CD4-positive, alpha-beta T cell treated with Interleukin-15 for 1 hour (primary cell): ENCODE measurements around the gene SLC43A2.

ENCODE experiments used
- DNase-seq: peaks from one replicate; pipeline ENCODE4 v3.0.0-alpha.2; 2020

The SLC43A2 gene

DNA sequence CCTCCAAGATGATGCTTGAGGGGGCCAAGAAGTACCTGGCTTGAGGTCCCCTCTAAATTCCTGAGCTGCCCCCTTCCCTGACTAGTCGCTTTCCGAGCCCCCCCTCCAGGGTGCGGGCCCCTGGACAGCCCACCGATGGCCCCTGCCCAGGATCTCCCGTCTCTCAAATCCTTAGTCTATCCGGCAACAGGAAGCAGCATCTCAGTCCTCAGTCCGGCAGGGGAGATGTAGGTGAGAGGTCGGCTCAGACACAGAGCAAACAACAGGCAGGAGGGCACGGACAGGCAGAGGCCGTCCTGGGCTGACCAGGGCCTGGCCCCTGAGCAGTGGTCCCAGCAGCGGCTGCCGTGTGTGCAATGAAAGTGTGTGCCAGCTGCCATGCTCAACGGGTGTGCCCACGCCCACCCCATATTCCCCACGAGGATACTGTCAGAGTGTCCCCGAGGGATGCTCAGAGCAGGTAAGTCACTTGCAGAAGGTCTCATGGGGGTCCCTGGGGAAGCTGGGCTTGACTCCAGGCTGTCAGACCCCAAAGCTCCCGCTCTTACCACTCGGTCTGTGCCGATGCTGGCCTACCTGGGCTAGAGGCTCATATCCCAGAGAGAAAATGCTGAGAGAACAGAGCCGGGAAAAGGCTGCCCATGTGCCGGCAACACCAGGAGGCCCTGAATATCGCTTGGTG, 7.2 kb downstream of the SLC43A2 start:
- DNase-seq: no peak

DNA sequence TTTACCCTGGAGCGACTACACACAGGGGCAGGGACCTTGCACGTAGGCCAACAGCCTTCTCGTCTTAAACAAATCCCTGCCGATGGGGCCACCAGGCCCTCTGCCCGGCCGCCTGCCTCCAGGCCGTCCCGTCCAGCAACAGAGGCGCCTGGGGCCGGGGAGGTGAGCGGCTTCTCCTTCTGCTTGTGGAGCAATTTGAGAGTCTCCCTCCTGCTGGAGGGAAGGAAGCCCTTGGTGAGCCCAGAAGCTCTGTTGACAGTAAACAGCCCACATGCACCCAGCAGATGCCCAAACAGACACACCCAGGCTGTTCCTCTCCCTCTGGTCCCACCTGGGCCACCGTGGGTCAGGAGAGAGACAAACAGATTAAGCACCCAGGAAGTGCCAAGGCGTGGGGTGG, 8.1 kb downstream of the SLC43A2 start:
- DNase-seq: no peak

DNA sequence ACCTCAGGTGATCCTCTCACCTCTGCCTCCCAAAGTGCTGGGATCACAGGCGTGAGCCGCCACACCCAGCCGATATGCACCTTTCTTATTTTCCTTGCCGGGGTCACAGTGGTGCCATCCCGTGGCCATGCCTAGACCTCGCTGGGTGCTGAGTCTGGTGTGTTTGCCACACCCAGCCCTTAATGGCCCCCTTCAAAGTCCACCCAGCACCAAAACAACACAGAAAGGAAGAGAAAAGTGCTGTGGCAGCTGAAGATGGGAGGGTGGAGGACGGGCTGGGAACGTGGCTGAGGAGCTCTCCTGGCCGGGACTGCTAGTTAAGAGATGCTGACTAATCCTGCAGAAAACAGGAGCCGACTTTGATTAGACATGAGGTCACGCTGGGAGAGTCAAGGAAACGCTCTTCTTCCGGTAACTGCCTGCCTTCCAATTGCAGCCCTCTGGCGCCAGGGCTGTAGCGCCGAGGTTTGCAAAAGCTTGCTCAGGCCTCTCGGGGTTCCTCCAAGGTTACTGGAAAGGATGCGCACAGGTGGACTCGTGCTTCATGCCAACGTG, 10.9 kb downstream of the SLC43A2 start:
- DNase-seq: no peak

DNA sequence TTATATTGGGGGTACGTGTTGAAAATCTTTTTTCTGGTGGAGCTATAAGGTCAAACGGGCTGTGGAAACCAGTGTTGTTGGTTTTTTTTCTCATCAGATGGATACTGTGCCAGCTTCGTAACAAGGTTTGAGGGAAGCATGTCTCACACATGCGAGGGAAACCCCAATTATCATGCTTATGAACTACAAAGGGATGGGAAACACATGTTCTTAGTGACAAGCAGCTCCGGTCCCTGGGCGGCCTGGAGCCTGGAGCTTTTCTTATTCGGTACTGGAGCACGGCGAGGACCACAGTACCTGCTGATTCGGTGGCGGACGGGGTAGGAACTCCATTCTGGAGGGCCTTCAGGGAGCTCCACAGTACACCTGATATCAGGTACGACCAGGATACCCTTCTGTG, 12.5 kb downstream of the SLC43A2 start:
- DNase-seq: no peak

DNA sequence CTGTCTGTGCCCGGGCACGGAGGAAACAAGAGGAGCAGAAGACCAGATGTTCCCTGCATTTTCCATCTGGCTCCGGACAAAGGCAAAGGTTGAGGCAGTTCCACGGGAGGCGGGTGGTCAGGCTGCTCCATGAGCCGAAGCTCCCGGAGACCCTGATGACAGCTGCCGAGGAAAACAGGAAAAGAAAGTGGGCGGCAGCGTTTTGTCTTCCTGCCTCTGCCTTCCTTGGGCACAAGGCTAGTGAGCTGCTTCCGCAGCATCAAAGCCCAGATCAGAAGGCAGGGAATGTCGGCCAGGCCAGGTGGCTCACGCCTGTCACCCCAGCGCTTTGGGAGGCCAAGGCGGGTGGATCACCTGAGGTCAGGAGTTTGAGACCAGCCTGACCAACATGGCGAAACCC, 16.2 kb downstream of the SLC43A2 start:
- DNase-seq: no peak

DNA sequence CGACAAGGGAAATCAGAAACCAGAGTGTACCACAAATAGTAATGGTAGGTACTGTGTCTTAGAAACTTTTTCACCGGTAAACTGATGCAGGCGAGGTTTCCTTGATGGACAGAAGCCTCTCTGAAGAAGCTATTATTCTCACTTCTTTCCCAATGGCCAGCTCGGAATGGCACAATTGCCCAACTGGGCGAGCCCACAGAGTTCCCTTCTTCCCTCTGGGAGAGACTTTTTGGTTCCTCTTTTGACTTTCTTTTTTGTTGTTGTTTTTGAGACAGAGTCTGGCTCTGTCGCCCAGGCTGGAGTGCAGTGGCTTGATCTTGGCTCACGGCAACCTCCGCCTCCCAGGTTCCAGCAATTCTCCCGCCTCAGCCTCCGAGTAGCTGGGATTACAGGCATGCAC, 16.9 kb downstream of the SLC43A2 start:
- DNase-seq: no peak

DNA sequence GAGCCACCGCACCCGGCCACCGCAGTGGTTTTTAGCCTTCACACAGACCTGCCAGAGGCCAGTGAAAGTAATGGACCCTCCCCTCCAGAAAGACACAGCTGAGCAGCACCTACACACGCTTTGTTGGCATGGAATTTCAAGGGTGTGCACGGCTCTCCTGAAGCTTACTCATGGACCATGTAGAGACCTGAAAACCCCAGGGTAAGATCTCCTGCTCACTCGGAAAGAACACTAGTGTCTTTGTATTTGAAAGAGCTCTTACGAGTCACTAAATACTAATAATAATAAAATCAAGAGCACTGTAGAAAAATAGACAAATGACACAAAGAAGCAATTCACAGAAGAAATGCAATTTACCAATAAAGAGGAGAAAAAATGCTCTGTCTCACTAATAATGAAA, 20.0 kb downstream of the SLC43A2 start:
- DNase-seq: no peak

DNA sequence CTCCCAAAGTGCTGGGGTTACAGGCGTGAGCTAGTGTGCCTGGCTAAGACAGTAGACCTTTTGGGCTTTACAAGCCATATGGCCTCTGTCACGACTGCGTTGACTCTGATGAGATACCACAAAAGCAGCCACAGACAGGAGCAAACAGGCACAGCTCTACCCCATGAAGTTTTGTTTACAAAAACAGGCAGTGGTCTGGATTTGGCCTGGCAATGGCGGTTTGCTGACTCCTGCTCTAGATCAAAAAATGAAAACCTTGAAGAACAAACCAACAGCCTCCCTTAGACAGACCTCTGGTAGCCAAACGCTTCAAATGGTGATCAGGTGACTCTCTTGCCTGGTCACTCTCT, 20.7 kb downstream of the SLC43A2 start:
- DNase-seq: no peak

DNA sequence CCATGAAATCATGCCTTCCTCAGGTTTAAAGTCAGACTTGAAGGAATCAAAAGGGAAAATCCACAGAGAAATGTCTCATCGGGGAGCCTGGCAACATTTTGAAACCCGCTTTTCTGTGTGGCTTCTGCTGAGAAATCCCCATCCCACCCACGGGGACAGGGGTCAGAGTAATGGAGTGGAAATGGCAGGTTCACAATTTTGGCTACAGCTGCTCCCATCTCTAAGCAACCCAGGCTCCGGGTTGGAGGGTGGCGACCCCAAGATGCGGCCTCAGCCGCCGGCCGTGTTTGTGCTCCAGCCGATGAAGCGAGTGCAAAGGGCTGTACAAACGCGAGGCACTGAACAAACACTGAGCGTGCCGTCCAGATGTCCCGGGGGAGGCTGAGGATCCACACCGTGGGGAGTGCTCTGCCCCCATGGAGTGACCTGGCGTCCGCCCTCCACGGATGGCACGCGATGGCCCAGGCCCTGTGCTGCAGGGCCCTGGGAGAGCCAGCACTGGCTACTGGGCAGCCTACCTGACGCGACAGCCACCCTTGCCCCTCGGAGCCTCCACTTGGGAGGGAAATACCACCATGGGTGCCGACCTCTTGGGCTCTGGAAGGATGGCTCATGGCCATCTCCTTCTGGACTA, 22.2 kb downstream of the SLC43A2 start:
- no peak for DNase-seq

DNA sequence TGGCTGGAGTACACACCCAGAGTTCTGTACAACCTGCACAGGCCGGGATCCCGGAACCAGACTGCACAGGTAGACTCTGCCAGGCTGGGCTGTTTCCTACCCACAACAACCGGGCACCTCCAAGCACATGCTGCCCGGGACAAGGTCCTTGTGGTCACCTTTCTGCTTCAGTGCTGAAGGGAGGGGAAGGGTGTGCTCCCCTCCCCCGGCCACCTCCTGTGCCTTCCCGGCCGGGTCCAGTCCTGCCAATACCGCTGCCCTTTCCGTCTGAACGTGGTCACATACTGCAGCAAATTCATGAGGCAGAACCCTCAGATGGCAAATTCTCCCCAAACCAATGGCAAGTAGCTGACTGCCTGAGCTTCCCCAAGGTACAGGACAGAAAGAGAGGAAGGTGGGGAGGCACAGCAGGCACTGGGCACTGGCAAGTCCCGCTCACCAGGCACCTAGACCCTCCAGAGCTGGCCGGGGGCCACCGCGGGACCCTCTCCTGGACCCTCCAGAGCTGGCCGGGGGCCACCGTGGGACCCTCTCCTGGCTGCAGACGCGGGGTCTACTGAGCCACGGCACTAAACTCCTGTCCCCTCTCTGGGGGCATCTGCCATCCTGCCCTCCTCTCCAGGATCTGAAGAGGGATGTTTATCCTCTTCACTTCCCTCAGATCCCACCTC, 22.8 kb downstream of the SLC43A2 start:
- DNase-seq: no peak

DNA sequence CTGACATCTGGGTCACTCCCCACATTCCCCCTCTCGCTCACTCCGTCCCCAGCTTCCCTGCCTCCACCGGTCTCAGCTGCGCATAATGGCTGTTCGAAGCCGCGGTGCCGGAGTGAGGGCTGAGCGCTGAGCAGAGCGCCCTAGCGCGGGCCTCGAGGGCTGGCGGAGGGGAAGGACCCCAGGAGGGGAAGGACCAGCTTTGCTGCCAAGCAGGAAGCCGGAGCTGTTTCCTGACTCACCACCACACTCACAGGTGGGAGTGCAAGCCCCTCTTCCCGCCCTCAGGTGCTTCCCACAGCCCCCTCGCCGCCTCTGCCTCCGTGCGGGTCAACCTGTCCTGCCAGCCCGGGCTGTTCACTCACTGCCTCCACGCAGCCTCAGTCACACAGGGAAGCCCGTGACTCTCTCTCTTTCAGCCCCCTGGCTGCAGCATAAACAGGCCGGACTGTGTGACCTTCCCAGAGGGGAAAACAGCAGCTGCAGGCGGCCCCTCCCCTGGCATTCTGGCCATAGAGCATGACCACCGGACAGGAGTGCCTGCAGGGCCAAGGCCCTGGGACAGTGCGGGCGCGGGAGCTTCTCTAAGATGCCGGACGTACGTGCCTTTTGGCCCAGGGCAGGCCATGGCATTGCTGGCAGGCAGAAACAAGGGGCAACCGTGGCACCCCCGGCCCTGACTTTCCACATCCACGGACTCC, 23.7 kb downstream of the SLC43A2 start:
- DNase-seq: no peak

DNA sequence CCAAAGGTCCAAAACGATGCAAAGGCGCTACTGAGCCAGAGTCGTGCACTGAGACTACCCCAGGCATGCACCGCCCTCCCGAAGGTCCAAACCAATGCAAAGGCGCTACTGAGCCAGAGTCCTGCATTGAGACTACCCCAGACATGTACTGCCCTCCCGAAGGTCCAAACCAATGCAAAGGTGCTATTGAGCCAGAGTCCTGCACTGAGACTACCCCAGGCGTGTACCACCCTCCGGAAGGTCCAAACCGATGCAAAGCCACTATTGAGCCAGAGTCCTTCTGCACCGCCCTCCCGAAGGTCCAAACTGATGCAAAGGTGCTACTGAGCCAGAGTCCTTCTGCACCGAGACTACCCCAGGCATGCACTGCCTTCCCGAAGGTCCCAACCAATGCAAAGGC, 27.1 kb downstream of the SLC43A2 start:
- no peak for DNase-seq

DNA sequence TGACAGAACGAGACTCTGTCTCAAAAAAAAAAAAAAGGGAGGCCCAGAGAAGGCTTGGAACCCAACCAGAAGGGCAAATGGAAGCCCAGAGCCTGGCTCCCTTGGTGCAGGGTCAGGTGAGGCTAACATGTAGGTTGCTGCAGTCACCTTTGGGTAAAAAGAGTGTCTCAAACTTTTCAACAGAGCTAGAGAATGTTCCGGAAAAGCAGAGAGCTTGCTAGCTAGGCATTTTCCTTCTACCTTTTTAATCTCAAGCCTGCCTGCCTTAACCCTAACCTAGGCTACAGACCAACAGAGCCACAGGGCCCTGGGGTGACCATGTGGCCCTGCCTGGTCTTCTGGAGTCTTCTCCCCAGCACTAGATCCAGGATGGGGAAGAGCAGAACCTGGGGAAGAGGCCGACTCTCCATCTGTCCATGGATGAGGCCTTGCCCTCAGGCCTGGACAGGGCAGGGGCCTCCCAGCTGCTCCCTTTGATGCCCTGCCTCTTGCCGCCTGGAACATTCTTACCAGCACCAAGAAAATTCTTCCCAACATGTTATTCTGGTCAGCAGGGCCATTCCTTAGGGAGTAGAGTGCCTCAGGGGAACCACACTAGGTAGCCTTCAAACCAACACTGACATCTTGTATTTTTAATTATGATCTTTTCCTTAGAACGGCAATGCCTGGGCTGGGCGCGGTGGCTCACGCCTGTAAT, 30.1 kb downstream of the SLC43A2 start:
- DNase-seq: no peak

DNA sequence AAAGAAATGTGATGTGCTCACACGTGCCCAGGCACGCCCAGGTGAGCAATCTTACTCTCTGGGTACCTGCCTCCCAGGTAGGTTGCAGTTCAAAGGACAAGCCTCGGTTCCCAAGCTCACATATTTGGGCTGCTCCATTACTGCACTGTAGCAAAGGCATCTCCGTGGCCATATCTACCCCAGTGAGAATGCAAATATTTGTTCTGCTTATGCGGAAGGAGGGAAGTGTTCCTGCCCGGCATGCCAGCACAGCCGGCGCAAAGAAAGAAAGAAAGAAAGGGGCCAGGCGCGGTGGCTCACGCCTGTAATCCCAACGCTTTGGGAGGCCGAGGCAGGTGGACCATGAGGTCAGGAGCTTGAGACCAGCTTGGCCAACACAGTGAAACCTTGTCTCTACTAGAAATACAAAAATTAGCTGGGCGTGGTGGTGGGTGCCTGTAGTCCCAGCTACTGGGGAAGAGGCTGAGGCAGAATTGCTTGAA, 30.7 kb downstream of the SLC43A2 start:
- DNase-seq: no peak

DNA sequence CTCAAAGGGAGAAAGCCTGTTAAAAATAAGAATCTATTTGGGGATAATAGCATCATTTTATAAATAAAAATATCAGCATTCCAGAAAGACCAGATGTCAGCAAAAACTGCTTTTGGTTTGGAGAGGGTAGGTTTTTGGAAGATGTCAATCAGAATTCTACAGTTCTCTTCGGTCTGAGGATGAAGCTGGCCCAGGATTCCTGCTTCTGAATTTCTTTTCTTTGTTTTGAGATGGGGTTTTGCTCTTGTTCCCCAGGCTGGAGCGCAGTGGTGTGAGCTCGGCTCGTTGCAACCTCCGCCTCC, 35.1 kb downstream of the SLC43A2 start:
- DNase-seq: no peak

DNA sequence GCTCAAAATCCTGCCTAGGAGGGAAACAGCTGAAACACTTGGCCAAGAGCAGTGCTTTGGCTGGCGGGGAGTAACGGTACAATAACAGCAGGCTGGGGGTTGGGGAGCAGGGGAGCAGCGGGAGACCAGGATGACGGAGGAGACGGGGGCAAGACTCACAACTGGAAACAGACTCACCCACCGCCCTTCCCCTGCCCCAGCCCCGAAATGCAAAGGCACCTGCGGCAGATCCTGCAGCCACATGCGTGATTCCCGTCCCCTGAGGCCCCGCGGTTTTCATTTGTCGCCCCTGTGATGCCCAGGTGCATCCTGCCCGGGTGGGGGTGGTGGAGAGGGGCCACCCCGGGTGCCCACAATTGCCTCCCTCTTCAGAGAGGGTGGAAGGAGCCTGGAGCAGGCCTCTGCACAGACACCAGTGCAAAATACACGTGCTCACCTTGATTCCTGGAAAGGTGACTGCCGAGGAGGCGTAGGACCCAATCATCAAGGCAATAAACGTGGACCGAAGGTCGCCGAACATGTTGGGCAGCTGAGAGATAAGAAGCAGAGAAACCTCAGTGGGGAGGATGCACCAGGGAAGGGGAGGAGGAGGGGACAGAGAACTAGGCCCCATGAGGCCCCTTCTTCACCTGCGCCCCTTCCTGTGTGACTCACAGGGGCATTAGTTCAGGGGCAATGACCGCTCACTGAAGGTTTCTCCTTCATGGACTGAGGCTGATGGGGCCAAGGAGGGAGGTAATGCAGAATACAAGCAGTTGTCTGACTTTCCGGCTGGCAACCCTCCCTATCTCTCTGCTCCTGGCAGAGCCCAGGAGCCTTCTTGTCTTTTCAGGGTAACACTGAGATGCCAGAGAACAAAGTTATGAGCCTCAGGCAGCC, 35.6 kb downstream of the SLC43A2 start:
- DNase-seq: peak; percentile 76

DNA sequence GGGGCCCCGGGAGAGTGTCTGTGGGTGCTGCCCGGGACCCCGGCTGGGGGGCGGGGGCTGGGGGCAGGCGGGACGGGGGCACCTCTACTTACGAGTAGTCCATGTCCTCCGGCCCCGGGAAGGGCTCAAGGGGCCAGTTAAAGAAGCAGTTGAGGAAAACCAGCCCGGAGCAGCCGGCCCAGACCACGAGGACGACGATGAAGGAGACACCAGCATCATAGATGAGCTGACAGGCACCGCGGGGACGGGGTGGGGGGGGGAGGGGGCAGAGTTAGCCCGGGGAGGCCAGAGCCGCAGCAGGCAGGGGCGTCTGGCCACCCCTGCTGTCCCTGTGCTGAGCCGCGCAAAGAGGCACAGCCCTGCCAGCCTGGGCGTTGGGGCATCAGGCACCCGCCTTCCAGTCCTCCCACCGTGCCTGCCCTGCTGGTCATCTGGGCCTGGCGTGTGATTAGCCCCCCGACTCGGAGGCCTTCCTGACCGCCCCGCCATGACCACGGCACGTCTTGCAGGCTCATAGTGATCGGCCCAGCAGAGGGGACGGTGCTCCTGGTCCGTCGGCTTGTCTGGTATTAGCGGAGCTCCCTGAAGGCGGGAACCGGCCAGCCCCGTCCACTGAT, 37.1 kb downstream of the SLC43A2 start:
- no peak for DNase-seq

DNA sequence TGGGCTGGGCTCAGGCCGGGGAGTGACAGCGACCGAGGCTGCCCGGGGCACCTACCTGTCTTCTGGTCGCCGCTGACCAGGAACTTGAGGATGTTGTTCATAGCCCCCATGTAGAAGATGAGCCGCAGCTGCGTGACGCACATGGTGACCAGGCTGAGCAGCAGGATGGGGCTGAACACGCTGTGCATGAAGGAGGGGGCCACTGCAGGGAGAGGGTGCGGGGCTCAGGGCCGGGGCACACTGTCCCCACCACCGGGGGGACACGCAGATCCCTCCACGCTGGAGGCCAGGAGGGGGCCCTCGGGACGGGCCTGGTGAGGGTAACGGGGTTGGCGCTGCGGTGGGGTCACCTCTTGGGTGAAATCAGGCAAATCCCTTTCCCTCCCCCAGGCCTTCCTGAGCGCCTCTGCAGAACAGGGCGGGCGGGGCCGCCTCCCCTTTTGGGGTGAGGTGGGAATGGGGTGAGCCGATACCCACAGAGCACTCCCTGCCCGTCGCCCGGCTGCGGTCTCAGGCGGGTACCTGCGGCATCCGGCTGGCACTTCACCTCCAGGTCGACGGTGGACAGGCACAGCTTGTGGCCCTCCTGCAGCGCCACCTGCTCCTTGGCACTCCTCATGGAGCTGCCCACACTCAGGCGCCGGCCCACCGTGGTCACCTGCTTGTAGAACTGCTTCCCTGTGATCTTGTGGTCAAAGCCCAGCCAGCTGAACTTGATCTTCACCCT, 37.7 kb downstream of the SLC43A2 start:
- DNase-seq: no peak

DNA sequence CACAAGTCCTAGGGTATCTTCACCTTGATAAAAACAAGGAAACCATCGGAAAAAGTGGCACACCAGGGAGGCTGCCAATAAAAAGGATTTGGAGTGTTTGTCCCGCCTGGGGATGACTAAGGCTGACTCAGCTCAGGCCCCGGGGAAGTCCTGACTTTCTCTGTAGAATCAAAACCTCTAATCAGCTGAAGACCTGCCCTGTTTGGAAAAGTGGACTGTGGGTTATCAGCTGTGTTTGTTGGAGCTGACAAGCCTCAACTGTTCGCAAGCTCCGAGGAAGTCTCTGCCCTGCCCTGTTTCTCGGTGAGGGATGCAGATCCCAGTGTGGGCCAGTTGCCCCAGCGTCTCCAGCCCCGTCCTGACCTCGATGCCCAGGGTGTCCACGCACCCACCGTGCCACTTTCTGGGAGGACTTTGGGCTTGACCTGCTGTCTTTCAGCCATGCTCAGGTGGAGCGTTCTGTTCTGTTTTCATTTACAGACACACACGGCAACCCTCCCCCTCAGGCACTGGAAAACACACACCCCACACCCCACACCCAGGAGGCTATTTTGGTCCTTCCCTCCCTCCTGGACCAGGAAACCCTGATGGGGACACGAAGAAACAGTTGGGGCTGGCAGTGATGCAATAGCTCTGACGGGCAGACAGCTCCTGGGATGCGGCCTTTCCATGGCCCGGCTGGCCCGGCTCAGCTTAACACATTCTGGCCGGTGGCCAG, 38.4 kb downstream of the SLC43A2 start:
- peak; percentile 68 for DNase-seq
